HG02970 (cell line): ENCODE measurements around the gene LGALS12.
"Not testable (repeated sequence)": the region's sequence is repeated elsewhere in the genome, so short reads cannot be mapped to it uniquely, and the experiment has no call there.

Experiments used
- ATAC-seq: cut with Tn5 transposase; IDR thresholded peaks from one replicate; pipeline ENCODE4 v1.9.1; 2021; ENCODE audit warnings: mild to moderate bottlenecking, moderate library complexity, moderate number of reproducible peaks; ENCODE audit not compliant: unreplicated experiment, low FRiP score

Gene LGALS12

DNA sequence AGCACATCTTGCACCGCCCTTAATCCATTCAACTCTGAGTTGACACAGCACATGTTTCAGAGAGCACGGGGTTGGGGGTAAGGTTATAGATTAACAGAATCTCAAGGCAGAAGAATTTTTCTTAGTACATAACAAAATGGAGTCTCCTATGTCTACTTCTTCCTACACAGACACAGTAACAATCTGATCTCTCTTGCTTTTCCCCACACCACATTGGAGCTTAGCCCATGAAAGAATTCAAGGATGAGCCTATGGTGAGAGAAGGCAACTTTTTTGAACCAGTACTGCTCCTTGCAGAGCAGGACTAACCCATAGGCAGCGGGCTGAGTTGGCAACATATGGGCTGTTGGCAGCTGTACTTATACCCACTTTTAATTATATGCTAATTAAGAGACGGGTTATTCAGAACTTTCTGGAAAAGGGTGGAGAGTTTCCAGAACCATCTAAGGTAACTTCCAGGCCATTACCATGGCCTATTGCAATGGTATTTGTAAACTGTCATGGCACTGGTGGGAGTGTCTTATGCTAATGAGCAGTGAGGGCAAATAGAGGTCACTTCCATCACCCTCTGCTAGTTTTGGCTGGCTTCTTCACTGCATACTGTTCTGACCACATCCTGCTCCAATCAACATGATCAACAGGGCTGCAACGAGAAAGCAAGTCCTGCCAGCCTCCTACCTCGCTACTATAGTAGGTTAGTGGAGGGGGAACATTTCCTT is 25.3 kb downstream of the LGALS12 start:
- peak; percentile 62 for ATAC-seq

DNA sequence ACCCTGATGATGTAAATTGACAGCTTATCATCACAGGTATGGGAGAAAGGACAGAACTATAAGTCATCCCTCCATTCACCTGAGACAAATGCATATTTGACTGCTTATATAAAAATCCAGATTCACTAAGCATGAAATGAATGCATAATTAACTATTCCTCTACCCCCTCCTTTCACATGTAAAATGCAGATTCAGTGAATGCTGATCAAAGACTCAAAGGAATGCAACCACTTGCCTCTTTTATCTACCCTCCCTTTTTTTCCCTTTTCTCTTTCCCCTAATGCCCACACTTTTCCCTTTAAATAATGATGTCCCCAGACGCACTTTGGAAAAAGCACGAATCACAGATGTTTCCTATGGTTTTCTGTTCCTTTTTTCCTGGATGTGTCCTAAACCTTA is 26.2 kb downstream of the LGALS12 start:
- no peak for ATAC-seq

DNA sequence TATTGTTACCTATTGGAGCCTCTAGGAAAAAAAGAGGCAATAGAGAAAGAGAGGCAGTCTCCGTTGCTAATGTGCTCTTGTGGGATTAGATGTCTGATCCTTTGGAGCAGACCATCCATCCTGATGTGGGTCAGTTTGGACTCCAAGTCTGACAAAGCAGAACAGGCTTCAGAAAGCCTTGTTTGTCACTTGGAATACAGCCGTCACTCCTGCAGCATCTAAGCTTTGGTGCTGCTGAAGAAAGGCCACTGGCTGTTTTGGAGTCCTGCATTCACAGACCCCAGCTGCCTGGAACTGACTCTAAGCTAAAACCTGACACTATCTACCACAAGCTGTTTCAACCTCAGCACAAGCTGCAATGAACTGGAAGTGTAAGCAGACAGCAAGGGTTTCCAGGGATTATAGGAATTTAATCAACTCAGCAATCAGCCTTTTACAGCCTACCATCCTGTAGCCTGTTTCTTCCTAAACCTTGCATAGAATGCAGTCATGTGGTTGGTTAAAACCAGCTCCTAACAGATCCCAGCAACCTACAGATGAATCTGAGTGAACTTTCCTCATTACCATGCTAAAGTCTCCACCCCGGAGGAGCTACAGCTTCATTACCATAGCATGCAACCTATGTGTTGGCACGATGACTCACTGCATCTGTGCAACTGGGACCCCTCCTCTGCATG is 27.1 kb downstream of the LGALS12 start:
- no peak for ATAC-seq

DNA sequence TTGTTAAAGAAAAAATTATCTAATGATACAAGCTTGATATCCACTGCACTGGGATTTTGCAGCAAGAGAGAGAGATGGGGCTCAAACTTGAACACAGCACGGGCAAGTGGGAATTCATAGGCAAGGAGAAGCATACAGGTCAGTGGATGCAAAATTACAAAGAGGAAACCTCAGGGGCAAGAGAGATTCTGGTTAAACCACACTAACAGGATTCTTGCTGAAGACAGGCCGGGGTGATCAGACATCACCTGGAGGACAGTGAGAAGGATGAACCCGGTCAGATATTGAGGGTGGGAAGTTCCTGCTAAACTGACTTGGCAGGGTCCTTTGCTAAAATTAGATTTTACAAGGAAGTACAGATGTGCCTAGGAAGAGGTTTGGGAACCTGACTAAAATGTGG is 28.2 kb downstream of the LGALS12 start:
- ATAC-seq: no peak

DNA sequence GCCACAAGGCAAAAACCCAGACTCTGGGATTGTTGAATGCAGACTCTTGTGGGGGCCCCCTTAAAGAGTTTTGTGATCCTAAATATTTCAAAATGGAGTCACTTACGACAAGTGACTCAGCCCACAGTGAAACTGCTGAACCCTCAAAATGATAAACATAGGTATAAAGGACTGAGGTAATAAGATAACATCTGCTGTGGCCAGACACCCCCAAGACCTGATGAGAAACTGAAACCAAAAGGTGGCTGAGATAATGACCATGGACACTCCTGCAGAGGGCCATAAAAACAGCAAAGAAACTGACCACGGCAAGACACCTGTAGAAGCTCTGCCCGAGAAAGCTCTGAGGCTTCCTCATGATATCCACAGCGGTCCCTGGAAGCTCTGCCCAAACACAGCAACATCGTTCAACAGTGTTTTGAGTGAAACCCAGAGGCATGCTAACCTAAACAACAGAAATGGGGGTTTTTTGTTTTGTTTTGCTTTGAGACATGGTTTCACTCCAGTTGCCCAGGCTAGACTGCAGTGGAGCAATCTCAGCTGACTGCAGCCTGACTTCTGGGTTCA is 29.1 kb downstream of the LGALS12 start:
- no peak for ATAC-seq

DNA sequence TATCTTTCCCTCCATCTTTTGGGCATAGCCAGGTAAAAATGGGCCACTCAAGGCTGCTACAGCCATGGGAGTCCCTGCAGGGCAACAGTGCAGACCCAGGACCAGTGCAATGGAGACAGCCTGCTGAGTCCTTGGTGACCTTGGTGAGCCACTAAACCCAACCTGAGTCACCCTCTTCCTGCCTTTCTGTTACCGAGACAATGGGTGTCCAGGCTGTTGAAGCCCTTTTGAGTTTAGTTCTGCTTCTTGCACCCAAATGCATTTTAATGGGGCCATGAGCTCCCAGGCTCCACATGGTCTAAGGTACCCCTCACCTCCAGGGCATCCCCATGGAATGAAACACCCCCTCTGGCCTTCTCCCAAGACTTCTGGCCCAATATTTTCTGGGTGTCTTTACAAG is 29.9 kb downstream of the LGALS12 start:
- ATAC-seq: no peak

DNA sequence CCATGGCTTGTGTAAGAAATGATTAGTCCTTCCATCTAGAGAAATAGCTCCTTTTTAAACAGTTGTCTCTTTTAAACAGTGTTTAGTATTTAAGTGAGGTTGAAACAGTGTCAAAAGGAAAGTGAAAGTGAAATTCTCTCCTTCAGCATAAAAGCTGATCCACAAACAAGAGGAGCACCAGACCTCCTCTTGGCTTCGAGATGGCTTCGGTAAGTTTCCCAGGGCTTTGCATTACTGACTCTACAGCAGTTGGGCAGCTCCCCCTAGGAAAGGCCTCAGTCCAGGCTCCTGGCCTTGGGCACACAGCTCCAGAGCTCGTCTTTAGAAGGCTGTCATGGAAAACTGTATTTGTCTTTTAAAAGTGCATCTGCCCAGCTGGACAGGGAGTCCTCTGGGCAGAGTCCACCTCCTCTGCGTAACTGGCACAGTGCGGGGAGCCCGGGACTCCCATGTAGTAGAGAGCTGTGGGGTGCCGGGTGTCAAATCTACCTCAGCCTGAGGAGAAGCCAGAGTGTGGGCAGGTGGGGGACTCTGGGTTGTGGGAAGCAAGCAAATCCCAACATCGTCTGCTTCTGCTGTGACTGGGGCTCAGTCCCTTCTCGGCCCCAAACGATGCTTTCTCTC is 30.9 kb downstream of the LGALS12 start, which contains the start of gene PLAAT4:
TSS of gene PLAAT4 (plus strand) at position 140 of the 624 bp plus-strand sequence. CDS start at position 201, 61 bp downstream.
- ATAC-seq: no peak

DNA sequence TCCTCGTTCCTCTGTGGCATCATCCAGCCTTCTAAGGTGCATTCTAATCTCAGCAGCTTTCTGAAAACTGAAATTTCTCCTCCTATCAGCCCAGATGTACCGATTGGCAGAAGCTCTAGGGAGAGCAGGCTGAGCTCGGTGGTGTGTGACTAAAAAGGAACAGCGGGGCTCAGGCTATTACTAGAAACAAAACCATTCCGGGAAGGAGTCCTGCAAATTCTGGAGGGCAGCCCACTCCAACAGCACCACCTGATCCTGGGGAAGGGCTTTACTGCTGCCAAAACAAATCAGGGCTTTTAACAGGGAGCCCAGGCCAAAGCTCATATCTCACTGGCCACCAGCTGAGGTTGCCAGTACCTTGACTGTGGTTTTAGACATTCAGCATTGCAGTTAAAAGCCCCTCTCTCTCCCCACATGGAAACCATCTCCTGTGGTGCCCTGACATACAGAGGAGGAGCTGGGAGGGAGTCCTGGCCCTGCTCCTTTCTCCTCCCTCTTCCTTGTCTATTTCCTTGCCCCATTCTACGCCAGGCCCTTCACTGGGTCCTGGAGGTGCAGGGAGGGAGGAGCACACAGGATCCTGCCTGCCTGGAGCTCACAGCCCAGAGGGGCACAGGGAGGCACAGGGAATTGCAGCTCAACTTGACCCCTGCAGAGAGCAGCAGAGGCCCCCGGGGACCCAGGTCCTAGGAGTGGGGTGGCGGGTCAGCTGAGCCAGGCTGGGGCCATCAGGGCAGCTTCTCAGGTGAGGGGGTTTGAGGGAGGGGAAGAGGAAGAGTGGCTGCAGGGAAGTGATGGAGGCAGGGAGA is 31.6 kb downstream of the LGALS12 start:
- ATAC-seq: no peak

DNA sequence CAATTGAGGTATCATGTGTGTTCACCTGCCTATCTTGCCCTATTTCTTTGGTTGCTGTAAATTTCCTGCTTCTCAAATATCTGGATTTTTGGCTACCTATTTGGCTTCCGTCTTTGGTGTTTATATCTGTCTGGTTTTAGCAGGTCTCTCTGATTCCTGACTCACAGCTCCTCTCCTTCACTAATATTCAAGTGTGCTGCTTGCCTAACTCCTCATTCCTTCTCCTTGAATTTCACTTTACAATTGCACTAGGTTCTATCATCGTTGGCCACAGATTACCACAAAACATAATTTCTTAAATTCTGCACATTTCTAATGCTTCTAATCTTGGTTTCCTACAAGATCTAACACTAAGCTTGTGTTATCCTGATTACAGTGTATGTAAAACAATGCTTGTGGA is 36.6 kb downstream of the LGALS12 start:
- ATAC-seq: not testable (repeated sequence)

DNA sequence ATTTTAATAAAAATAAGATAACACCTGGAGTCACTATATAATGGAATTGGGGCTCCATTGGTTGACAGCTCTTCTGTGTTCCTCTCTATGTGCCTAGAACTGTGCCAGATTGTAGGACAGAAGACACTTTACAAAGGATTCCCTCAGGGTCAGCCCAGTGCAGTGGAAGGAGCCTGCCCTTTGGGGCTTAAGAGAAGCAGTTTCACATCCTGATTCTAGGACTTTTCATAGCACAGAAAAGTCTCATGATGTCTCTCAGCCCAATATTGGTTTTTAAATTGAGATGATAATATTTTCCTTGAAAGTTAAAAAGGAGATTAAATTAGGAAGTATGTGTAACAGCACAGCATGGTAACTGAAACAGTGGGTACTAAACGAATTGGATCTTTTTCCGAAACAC is 37.8 kb downstream of the LGALS12 start:
- no peak for ATAC-seq

DNA sequence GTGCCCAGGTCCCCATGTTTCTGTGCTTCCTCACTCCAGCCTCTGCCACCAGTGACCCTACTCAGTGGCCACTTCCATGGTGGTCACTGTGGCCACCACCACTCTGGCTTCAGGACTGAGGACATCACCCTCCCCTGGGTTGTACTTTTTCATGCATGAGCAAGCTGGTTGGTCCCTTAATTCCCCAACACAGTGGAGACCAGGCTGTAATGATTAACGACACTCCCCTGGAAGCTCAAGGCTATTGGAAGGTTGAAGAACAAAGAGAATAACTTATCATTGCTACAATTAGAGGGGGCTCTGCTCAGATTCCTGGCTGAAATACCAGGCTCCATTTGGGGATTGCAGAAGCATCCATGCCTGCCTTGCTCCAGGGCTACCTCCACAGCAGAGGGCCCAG is 41.2 kb downstream of the LGALS12 start:
- no peak for ATAC-seq

DNA sequence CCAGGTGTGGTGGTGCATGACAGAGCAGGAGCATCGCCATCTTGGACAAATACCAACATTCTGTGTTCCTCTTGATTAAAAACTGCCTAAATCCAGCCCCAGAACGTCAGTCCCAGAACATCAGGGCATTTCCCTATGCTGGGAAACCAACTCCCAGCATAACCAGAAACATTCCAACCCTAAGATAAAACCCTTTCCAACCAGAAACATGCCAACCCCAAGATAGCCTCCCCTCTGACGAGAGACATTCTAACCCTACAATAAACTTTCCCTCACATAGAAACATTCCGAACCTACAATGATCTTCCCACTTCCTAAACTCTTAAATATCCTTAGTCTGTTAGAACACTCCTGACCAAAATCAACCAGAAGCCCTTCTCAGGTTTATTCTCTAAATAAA is 42.3 kb downstream of the LGALS12 start:
- ATAC-seq: no peak

DNA sequence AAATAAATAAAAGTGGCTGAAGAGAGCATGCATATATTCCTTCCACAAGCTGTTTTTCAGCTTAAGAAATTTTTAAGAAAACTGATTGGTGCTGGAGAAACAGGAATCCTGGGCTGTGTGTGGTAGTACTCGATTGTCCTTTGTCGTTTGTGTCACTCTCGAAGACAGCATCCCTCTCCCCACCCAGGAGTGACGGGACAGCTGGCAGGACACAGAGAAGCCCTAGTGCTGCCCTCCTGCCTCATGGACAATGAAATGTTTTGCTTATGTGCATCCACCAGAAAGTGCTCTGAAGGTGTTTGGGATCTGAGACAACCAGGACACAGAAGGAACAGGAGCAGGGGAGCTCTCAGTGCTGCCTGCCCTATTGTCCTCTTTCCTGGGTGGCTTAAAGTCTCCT is 43.5 kb downstream of the LGALS12 start:
- ATAC-seq: no peak

DNA sequence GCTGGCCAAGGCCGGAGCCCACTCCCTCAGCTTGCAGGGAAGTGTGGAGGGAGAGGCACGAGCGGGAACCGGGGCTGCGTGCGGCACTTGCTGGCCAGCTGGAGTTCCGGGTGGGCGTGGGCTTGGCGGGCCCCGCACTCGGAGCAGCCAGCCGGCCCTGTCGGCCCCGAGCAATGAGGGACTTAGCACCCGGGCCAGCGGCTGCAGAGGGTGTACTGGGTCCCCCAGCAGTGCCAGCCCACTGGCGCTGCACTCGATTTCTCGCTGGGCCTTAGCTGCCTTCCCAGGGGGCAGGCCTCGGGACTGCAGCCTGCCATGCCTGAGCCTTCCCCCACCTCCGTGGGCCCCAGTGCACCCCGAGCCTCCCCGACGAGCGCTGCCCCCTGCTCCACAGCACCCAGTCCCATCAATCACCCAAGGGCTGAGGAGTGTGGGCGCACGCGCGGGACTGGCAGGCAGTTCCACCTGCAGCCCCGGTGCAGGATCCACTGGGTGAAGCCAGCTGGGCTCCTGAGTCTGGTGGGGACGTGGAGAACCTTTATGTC is 44.3 kb downstream of the LGALS12 start:
- ATAC-seq: not testable (repeated sequence)

DNA sequence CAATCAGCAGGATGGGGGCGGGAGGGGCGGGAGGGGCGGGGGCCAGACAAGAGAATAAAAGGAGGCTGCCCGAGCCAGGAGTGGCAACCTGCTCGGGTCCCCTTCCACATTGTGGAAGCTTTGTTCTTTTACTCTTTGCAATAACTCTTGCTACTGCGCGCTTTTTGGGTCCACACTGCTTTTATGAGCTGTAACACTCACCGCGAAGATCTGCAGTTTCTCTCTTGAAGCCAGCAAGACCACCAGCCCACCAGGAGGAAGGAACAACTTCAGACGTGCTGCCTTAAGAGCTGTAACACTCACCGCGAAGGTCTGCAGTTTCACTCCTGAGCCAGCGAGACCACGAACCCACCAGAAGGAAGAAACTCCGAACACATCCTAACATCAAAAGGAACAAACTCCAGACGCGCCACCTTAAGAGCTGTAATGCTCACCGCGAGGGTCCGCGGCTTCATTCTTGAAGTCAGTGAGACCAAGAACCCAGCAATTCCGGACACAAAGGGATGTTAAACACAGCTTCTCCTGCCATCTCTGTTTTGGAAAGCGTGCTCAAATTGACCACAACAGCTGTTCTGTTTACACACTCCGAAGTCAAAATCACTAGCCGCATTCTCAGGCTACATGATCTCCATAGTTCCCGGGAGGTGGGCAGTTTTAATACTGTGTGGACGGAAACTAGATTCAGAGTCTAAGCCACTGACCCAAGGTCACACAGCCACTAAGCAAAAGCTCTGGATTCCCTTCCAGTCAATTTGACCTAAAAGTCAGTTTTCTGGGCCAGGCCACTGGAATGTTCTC is 45.4 kb downstream of the LGALS12 start:
- no peak for ATAC-seq

DNA sequence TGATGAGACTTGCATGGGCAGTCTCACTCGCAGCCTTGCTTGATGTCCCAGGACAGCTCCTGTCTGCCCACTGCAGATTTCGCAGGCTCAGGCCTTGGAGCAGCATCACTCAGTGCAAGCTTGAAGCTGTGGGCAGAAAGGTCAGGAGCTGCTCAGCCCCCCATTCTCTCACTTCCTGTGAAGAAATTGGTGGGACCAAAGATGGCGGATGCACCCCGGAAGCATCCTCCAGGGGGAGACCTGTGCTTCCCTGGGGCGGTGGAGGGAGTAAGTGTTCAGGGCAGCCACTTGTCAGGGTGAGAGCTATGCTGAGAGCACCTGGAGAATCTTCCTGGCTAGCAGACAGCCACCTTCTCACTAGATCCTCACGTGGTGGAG is 46.0 kb downstream of the LGALS12 start:
- no peak for ATAC-seq

DNA sequence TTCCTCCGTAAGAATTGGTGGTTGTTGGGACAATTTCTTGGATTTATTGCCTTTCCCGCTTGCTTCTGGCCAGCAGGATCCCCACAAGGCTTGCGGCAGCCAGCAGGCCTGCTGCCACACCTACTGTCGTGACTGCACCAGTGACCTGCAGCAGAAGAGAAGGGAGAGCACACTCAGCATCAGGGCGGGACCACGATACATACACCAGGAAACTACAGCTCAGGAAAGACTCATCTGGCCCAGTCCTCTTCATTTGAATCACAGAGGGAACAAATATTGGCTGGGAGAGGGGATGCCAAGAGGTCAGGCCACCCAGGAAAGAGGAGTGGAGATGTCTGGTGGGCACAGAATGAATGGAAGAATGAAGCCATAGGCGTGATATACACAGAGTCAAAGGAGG is 47.0 kb downstream of the LGALS12 start:
- no peak for ATAC-seq

DNA sequence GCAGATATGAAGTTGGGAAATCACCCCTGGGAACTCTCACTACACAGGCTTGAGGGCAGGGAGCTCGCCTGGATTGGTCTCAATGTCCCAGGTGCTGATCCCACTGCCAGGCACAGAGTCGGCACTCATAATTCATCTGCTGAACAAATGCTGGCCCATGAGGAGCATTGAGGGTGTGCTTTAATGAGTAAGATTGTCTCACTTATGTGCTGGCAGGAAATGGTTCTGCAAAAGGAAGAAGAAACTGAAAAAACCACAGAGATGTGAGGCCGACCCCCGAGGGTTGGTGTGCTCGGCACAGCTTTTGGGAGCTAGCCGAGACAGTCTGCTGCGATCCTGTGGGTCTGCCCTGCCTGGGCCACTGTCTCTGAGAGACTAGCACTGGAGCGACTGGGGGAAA is 47.9 kb downstream of the LGALS12 start:
- no peak for ATAC-seq

DNA sequence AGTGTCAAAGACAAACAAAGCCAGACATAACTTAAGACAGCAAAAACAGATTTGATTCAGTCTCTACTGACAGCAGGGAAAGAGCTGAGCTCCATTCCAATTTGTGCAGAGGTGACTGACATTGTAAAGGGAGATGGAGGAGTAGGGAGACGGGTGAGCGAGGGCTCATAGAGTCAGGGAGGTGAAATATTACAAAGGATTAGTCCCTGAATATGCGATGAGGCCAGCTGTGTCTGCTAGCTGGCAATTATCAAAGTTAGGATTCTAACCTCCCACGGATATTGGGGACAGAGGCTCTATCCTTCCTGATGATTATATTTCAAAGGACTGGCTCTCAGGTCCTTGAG is 49.0 kb downstream of the LGALS12 start:
- ATAC-seq: no peak
